ENCODE results near the gene AADACL4. TPM values are rescaled to one million over a fixed set of nuclear protein-coding genes. Genes with fewer than 3 reads are reported as not detected.
"Not testable (repeated sequence)": the region's sequence is repeated elsewhere in the genome, so short reads cannot be mapped to it uniquely, and the experiment has no call there.

AADACL4 gene
- total RNA-seq, 2 donors from 2014 or later = not detected

GRCh38 chr1:12674358-12674757, 30.5 kb downstream of the AADACL4 start:
- Histone ChIP-seq H3K4me1 (ENCODE audit: control insufficient read depth, insufficient read depth, low read length) (no peaks in the 10 kb centered on the region), H3K36me3 (ENCODE audit: control insufficient read depth, insufficient read depth, low read length) (no peaks in the 10 kb centered on the region), H3K27ac (ENCODE audit: low read depth, low read length) (no peak overlapping the region), H3K27me3 (ENCODE audit: control insufficient read depth, insufficient read depth, low read length, poor library complexity, severe bottlenecking) (peaks cover 48% of the 10 kb centered on the region), H3K4me3 (ENCODE audit: low read length) (no peak overlapping the region), H3K9ac (ENCODE audit: extremely low read depth, low read length, poor library complexity, severe bottlenecking) (no peak overlapping the region), H3K9me3 (ENCODE audit: control insufficient read depth, low read length) (no peaks in the 10 kb centered on the region)
- H3K9me3 Mint-ChIP-seq = no peaks in the 10 kb centered on the region
- H3K27ac Mint-ChIP-seq = no peak overlapping the region
- no peak for DNase-seq
- no peaks in the 10 kb centered on the region for H3K36me3 Mint-ChIP-seq (ENCODE audit: low read depth)
- no peaks in the 10 kb centered on the region for H3K4me1 Mint-ChIP-seq
- TF ChIP-seq CTCF (conservative IDR thresholded peaks at IDR 0.05) = no peak
- H3K4me3 Mint-ChIP-seq = no peak overlapping the region
- peaks cover 2% of the 10 kb centered on the region for H3K27me3 Mint-ChIP-seq (ENCODE audit: insufficient read depth)

GRCh38 chr1:12676122-12676521, 32.2 kb downstream of the AADACL4 start:
- H3K27ac Mint-ChIP-seq; H3K36me3 ChIP-seq (ENCODE audit: control insufficient read depth, insufficient read depth, low read length); H3K9ac ChIP-seq (ENCODE audit: extremely low read depth, low read length, poor library complexity, severe bottlenecking); H3K9me3 Mint-ChIP-seq; H3K4me1 ChIP-seq (ENCODE audit: control insufficient read depth, insufficient read depth, low read length); H3K27ac ChIP-seq (ENCODE audit: low read depth, low read length); H3K4me3 Mint-ChIP-seq; H3K27me3 Mint-ChIP-seq (ENCODE audit: insufficient read depth); H3K4me1 Mint-ChIP-seq; H3K9me3 ChIP-seq (ENCODE audit: control insufficient read depth, low read length); H3K36me3 Mint-ChIP-seq (ENCODE audit: low read depth); H3K4me3 ChIP-seq (ENCODE audit: low read length); DNase-seq: not testable (repeated sequence)
- H3K27me3 ChIP-seq (ENCODE audit: control insufficient read depth, insufficient read depth, low read length, poor library complexity, severe bottlenecking) = peaks cover 33% of the 10 kb centered on the region
- WGBS, 2 experiments (ENCODE audit: insufficient coverage in 1 of 2, insufficient read length in 1 of 2) = 88 to 100% methylated on average over 4 of the region's 4 CpGs

- DNase-seq = no peak
- Histone ChIP-seq H3K36me3 (ENCODE audit: control insufficient read depth, insufficient read depth, low read length) (no peaks in the 10 kb centered on the region), H3K4me1 (ENCODE audit: control insufficient read depth, insufficient read depth, low read length) (no peaks in the 10 kb centered on the region), H3K4me3 (ENCODE audit: low read length) (no peak overlapping the region), H3K27ac (ENCODE audit: low read depth, low read length) (no peak overlapping the region), H3K9ac (ENCODE audit: extremely low read depth, low read length, poor library complexity, severe bottlenecking) (no peak overlapping the region), H3K9me3 (ENCODE audit: control insufficient read depth, low read length) (no peaks in the 10 kb centered on the region), H3K27me3 (ENCODE audit: control insufficient read depth, insufficient read depth, low read length, poor library complexity, severe bottlenecking) (peaks cover 25% of the 10 kb centered on the region)
- Mint-ChIP-seq H3K4me3 (no peak overlapping the region), H3K4me1 (no peaks in the 10 kb centered on the region), H3K27ac (no peak overlapping the region), H3K9me3 (no peaks in the 10 kb centered on the region), H3K36me3 (ENCODE audit: low read depth) (no peaks in the 10 kb centered on the region), H3K27me3 (ENCODE audit: insufficient read depth) (peaks cover 5% of the 10 kb centered on the region)
- 78 to 91% methylated on average over 1 of the region's 1 CpG for whole genome bisulfite sequencing, 2 experiments (ENCODE audit: insufficient coverage in 1 of 2, insufficient read length in 1 of 2)
- TF ChIP-seq CTCF (conservative IDR thresholded peaks at IDR 0.05) = no peak
These were observed 33.7 kb downstream of the AADACL4 start for GRCh38 chr1:12677565-12677964.

- Mint-ChIP-seq H3K4me3 (no peak overlapping the region), H3K9me3 (no peaks in the 10 kb centered on the region), H3K27ac (no peak overlapping the region), H3K36me3 (ENCODE audit: low read depth) (no peaks in the 10 kb centered on the region), H3K4me1 (no peaks in the 10 kb centered on the region), H3K27me3 (ENCODE audit: insufficient read depth) (peaks cover 3% of the 10 kb centered on the region)
- Histone ChIP-seq H3K4me3 (ENCODE audit: low read length) (no peak overlapping the region), H3K27me3 (ENCODE audit: control insufficient read depth, insufficient read depth, low read length, poor library complexity, severe bottlenecking) (peaks cover 17% of the 10 kb centered on the region), H3K9me3 (ENCODE audit: control insufficient read depth, low read length) (no peaks in the 10 kb centered on the region), H3K4me1 (ENCODE audit: control insufficient read depth, insufficient read depth, low read length) (no peaks in the 10 kb centered on the region), H3K9ac (ENCODE audit: extremely low read depth, low read length, poor library complexity, severe bottlenecking) (no peak overlapping the region), H3K27ac (ENCODE audit: low read depth, low read length) (no peak overlapping the region), H3K36me3 (ENCODE audit: control insufficient read depth, insufficient read depth, low read length) (no peaks in the 10 kb centered on the region)
- 79% methylated on average over 2 of the region's 2 CpGs; no CpG with 5 or more reads in 1 of the 2 experiments for WGBS, 2 experiments (ENCODE audit: insufficient coverage in 1 of 2, insufficient read length in 1 of 2)
- DNase-seq = no peak
- no peak for TF ChIP-seq CTCF (conservative IDR thresholded peaks at IDR 0.05)
These were observed 34.5 kb downstream of the AADACL4 start for GRCh38 chr1:12678350-12678749.
